ENCODE results near the gene CDCA5.

The CDCA5 gene, protein sequence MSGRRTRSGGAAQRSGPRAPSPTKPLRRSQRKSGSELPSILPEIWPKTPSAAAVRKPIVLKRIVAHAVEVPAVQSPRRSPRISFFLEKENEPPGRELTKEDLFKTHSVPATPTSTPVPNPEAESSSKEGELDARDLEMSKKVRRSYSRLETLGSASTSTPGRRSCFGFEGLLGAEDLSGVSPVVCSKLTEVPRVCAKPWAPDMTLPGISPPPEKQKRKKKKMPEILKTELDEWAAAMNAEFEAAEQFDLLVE

DNA sequence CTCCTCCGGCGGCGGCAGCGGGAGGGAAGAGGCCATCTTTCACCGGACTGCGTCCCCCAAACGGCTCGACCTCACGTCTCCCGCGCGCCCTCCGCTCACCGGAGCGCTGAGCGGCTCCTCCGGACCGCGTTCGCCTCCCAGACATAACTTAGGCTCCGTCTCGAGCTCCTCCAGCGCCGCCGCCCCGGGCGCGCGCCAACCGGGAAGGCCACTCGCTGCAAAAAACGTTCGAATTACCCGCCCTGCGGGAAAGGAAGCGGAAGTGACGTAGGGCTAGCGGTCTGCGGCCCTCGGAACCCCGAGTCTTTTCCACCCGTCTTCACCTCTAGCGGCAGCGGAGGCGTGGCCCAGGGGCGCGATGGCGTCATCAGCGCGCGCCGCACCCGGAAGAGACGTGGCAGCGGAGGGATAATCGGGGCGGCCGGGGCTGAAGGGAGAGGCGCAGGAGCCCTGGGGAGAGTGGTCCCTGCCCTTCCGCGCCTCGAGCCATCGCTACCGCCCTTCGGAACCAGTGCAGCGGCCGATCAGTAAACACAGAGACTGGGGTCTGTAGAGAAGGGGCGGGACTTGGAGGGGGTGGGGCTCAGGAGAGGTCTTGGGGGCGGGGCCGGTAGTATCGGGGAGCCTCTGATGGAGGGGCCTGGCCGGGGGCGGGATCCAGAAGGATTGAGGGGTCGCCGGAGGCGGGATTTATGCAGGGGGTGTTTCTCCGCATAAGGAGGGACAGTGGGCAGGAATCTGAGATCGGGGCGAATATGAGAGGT, at the start of gene CDCA5, which contains the start of gene ZFPL1:
Gene CDCA5 (minus strand): TSS at position 207 of the 764 bp plus-strand sequence. CDS start 62 bp downstream, at position 145.
Gene ZFPL1 (plus strand): TSS at position 389 of the 764 bp plus-strand sequence. CDS start 477 bp downstream, outside the sequence.
- DNase-seq = peak; percentile 96

DNA sequence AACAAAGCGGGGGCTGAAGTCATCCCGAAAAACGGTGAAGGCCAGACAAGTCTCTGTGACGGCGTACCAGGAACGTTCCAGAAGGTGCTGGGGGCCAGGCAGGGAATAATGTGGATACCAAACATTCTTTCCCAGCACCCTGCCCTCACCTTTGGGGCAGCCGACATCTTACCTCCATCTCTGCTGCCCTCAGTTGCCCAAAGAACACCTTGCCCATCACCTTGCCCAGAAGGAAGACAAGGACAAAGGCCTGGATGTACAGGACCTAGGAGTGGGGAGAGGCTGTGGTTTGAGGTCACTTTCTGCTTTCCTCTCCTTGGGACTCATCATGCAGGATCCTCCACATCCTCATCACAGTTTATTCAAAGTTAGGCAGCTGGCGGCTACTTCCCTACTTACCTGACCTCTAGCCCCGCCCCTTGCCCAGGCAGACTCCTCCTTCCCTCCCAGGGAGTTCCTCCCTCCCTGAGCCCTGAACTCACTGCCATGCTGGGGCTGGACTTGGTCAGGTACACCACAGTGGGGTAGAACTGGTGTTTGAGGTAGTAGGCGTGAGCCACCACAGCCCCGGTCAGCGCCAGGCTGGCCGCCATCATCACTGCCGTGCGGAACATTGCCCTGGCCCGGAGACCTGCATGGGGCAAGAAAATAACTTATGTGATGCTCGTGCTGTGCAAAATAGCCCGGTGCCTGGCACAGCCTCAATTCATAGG, 49.3 kb upstream of the CDCA5 start:
- DNase-seq = peak; percentile 84

DNA sequence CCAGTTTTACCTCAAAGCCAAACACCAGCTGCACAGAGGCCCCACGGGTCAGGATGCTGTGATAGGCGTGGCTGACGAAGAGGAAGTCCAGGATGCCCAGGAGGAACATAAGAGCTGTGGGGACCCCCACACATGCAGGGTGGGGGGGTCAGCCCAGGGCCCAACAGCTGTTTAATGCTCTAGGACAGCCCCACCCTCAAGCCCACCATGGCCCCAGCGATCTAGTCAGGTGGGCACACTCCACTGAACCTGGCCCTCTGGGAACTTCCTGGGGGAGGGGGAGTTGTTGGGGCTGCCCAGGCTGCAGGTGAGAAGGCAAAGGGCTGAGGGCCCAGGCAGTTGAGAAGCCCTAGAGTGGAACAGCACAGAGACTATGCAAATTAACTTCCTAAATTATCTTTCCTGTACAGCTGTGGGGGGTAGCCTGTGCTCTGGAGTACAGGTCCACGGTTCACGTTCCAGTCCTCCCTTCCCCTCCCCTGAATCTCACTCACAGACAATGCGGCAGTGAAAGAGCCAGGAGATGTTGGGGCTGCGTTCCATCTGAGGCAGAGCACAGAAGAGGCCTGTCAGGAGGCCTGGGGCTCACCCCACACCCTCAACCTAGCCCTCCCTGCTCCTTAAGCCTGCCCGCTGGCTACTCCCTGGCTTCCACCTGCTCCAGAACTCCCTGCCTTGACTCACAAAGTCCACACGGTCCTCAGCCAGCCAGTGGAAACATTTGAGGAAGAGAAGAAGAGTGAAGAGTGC, 48.6 kb upstream of the CDCA5 start:
- no peak for DNase-seq

DNA sequence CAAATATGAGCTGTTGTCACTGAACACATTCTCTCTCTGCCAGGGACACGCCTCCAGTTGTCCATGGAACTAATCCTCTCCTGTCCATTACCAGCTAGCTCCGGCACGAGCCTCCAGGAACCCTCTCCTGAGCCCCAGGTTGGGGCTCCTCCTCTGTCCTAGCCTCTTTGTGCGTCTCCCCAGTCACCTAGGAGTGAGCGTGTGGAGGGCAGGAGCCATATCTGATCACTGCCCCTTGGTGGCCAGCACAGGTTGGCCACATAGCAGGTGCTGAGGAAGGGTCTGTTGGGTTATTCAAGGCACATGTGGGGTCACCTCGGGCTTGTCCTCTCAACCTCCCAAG, 48.0 kb upstream of the CDCA5 start:
- DNase-seq = no peak

DNA sequence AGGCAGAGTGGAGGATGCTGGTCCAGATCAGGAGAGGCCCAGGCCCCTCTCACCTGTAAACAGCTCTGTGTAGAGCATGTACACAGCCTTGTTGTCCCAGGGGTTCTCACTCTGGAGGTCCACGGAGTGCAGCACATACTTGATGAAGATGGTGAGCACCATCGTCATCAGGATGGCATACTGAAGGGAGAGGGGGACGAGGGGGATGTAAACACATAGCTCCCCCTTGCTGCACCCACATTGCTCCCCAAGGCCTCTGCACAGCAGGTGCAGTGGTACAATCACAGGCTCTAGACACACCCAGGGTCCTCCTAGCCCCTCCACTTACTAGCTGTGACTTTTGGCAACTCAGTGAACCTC, 47.6 kb upstream of the CDCA5 start:
- DNase-seq = no peak

DNA sequence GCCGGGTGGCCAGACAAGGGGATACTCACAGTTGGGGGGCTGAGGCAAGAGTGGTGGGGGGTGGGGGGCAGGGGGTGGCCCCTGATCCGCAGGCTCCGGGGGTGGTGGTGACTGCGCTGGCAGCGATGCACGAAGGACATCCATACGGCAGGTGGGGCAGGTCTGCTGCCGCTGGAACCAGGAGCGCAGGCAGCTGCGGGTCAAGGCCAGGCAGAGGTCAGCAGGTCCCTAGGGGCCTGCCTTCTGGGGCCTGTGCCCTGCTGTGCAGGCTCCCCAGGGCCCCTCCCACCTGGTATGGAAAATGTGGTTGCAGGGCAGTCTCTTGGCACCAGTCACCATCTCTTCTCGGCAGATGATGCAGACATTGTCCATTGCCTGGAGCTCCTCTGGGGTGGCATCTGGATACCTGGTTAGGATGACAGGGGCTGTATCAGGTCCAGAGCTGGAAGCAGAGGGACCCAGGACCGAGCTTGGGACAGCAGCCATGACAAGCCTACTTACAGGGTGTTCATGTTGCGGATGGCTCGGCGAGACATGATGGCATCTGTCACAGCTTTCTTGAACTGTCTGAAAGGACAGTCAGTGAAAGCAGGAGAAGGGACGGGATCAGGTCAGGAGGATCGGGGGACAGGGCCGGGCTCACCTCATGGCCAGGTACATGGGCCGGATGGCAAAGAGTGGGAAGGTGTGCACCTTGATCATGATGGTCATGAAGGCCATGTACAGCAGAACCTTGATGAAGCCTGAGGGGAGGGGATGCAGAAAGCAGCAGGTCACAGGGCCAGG, 47.0 kb upstream of the CDCA5 start:
- DNase-seq = no peak

DNA sequence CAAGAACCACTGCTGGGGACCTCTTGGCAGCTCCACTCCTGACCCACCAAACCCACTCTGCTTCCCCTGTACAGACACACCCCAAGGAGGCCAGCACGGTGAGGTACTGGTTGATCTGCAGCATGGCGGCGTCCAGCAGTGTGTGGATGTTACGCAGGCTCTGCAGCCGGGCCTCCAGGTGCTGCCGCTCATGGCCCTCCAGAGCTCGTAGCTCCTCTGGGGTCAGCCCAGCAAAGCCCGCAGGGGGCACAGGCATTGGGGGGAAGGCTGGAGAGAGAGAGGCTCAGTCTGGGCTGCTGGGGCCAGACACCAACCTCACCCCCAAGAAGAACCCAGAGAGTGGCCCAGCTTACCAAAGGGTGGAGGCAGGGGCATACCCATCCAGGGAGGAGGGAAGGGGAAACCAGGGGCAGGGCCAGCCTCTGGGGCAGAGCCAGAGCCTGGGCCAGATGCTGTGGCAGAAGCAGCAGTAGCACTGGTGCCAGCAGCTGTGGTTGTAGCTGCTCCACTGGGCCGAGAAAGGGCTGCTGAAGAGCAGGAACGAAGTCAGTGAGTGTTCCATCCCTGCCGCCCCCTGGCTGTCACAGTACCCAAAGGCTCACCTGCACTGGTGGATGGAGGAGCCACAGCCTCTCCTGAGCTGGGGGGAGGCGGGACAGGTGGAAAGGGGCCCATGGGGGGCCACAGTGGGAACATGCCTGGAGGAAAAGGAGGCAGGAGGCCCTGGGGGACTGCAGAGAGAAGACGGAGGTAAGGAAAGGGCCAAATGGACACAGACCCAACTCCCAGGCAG, 46.0 kb upstream of the CDCA5 start:
- no peak for DNase-seq

DNA sequence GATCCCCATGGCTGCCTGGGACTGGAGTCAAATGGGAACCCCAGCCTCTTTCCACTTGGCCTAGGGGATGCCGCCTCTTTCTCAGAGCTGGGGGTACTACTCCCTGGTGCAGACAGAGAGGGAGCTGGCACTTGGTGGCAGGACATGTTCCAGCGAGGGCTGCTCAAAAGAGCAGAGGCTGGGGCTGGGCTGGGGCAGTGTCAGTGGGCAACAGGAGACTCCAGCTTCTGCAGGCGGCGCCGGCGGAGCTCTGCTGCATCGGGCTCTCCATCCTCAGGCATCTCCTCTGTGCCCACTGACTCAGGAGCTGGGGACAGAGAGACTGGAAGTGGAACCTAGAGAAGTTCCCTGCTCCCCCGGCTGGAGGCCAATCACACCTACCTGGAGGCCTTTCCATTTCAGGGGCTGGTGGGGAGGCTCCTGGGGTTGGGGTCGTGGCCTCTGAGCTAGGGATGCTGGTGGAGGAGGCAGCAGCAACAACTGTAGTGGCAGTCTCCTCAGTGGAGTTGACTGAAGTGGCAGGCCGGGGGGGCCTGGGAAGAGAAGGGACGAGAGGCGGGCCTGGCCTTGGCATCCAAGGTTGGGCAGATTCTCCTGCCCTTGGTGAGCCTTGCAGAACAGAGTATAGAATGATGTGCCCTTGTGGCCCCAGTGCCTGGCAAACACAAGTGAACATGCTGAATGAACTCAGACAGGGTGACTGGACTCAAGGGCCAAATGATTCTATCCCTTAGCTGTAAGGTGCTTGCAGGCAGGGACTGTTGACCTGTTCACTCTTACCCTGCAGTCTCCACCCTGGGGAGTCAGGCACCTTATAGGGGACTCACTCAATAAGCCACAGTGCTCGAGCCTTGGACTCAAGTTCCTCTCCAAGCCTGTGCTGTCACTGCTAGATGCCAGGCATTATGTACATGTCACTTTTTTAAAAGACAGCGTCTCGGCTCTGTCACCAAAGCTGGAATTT, 44.6 kb upstream of the CDCA5 start:
- DNase-seq = no peak

DNA sequence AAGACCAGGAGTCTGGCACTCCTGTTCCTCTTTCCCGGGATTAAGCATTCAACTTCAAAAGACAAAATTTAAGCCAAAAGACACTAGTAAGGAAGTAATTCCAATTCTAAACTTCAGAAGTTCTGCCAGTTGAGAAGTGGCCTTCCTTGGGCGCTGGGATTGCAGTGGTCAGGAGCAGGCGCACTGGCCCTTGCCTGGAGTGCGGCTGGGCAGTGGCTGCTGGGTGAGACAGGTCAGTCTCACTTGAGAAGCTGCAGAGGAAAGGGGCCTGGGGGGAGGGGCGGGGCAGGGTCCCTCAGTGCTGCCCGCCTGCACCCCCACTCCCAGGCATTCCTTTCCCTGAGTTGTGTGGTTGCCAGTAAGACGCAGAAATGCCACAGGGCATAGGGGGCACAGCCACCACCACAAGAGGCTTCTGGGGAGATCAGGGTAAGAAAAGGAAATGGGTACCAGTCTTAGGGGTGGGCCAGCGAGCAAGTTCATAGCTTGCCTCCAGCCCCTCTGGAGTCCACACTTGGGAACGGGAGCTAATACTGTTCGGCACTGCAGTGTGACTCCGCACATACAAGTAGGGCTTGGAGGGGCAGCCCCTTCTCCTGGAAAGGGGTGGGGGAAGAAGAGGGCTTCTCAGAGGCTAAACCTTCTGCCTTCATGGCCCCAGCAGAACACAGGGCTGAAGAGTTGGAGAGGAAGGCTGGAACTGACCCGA, 43.8 kb upstream of the CDCA5 start:
- no peak for DNase-seq

DNA sequence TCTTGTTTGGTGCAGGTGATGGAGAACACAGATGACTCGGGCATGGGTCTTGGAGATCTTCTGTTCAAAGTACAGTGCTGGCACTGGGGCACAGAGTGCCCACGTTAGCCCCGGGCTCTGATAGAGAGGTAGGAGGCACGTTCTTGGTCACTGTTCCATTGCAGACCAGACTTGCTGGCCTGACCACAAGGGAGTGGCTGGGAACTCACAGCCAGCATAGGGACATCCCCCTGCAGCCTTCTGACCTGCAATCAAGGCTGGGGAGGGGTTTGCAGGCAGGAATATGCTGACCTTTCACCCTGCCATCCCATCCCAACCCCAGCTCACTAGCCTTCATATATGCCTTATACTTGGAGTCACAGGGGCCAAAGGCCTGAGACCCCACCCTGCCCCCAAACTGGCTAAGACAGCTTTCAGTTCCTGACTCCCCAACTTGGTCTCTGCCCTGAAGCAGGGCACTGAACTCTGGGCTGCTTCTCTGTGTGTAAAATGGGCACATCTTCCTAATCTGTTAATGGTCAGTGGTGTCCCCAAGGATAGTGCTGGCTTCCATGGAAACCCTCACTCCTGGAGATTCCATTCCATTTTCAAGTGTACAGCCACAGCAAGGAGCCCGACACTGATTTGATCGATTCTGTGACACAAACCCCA, 42.9 kb upstream of the CDCA5 start:
- no peak for DNase-seq

DNA sequence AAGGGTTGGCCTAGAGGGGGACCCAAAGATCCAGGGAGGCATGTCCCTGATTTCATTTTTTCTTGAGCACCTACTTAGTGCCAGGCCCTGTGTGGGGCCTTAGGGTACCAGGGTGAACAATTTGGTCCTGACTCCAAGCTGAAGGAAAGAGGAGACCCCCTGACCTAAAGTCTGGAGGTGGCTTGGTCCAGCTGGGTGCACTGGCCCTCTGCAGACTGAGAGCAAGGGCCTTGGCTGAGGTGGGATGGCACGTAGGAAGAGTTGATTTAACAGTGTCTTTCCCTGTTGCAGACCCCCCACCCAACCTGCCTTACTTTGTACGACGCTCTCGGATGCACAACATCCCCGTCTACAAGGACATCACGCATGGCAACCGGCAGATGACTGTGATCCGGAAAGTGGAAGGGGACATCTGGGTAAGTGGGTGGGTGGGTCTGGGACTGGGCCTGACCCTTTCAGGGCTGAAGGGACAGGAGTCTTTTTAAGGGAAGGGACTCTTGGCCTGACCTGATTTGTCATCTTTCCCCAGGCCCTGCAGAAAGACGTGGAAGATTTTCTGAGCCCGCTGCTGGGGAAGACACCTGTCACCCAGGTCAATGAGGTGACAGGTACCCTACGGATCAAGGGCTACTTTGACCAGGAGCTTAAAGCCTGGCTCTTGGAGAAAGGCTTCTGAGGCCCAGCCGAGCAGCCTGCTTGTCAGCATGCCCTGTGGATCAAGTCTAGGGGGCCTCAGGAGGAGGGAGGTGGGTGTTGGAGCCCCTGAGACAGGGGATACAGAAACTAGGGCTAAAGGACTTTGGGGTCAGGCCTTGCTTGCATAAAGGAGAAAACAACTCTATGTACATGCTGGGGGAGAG, 41.6 kb upstream of the CDCA5 start:
- no peak for DNase-seq

DNA sequence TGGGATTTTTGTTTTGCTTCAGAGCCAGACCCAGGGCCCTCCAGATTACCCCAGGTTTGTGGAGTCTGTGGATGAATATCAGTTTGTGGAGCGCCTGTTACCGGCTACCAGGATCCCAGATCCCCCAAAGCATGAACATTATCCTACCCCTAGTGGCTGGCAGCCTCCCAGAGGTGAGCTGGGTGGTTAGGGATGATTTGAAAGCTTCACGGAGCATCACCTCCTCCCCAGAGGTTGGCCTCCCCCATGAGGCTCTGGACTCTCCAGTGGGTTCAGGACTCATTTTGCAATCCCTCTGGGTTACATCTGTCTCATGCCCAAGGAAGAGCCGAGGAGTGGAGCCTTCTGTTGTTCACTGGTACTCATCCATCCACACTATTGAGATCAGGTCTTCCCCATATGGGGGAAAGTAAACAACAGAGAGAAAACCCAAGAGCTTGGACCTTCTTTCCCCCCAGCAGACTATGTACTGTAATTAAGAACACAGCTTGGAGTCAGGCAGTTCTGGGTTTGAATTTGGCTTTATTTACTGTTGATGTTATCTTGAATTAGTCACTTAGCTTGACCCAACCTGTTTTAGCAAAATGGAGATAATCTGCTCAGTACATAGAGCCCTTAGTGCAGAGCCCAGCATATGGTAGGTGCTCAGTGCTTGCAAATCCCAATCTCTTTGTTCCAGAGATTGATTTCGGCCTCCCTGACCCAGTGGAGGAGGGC, 40.8 kb upstream of the CDCA5 start:
- no peak for DNase-seq

DNA sequence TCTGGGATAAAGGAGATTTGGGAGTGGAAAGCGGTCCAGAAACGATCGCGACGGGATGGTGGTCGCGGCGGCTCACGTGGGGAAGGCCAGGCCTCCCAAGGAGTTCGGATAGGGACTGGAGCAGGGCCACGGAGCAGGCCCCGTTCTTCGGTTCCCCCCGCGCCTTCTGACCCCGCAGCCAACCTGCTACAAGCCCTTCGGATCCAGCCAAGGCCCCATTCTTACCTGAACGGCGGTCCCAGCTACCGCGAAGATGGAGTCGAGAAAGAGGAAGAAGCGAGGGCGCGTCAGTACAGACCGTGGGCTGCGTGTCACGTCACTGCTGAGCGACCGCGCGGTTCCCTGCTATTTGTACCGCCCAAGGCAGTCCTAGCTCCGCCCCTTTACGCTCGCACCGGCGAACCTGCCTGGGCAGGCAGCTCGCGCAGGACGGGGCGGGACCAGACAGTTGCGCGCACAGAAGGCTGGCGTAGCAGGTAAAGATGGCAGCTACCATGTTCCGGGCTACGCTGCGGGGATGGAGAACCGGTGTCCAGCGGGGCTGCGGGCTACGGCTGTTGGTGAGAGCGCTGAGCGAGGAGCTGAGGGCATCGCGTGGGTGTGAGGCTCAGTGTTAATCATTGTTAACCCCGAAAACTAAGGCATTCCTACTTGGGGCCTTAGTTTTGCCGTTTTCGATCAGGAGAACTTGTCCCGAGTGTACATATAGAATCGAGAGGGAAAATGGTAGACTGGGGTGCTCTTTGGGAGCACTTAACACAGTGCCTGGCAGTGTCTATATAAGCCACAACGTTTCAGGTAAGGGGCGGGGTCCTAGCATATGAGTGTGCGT, 38.2 kb upstream of the CDCA5 start, which contains the start of the genes FAU and MRPL49:
Gene FAU (minus strand): TSS at position 270 of the 832 bp plus-strand sequence. CDS start 321 bp downstream, outside the sequence.
Gene MRPL49 (plus strand): TSS at position 457 of the 832 bp plus-strand sequence. CDS start 26 bp downstream, at position 483.
- DNase-seq = peak; percentile 100

DNA sequence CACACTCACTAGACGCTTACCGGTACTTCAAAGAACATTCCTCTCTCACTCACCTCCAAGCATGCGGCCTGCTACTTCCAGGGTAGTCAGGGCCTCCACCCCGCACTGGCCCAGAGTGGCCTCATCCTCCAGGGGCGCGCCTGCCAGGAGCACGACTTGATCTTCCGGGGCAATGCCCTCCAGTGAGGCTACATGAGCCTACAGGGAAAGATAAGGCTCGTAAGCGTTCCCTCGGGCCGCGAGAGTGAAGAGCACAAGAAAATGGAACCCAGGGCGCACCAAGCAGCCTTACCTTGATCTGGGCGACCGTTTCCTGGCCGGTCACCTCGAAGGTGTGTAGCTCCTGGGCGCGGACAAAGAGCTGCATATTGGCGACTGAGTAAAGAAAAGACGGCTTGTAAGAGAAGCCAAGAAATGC, 37.6 kb upstream of the CDCA5 start:
- peak; percentile 47 for DNase-seq

DNA sequence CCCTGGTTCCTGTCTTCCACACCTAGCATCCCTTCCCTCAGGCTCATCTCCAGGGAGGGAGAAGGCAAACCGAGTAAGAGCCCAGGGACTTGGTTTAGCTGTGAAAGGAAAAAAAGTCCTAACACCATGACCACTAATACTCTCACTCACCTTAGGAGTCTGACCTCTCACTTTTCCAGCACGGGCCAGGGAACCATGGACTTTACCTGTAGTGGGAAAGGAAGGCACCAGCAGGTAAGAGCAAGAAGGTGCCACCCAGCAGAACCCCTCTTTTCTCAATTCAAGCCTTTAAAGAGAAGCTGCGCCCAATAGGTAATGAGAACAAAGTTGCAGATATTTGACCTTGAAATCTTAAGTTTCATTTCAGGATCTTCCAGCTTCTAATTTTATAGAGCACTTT, 37.0 kb upstream of the CDCA5 start:
- no peak for DNase-seq

DNA sequence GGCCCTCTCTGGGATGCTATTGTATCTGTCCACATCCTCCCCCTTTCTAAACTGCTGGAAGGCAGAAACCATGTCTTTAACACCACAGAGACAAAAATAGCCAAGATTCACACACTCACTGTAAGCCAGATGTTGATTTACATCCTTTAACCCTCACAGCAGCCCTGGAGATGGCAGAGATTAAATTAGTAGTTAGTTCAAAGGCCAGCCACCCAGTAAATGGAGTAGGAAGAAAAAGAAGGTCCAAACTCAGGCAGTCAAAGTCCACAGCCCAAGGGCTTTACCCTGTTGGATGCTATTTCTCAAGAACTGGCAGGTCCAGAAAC, 35.8 kb upstream of the CDCA5 start:
- DNase-seq = no peak

Measured in stimulated activated CD4-positive, alpha-beta T cell treated with anti-CD3 and anti-CD28 coated beads, Interleukin-15, amount 100 ng/mL, for 24 hours (primary cell).